CD4-positive, alpha-beta T cell treated with Interleukin-21 for 1 hour (primary cell): Measurements from ENCODE around the gene KATNA1.
A peak's percentile ranks its signal among the peaks of the same experiment; 100 is the strongest.
"Not testable (repeated sequence)": the region's sequence is repeated elsewhere in the genome, so short reads cannot be mapped to it uniquely, and the experiment has no call there.

ENCODE experiments used
- DNase-seq: peaks from one replicate; pipeline ENCODE4 v3.0.0-alpha.2; 2020

KATNA1 gene

GRCh38 chr6:149648148-149649145, at the start of gene KATNA1:
TSS of gene KATNA1 (minus strand) at chr6:149648714. CDS start at chr6:149638547, 10,167 bp downstream.
- DNase-seq: peak; percentile 89

- no peak for DNase-seq
Observed at GRCh38 chr6:149698175-149698574, 49.7 kb upstream of the KATNA1 start.

GRCh38 chr6:149696901-149697300, 48.4 kb upstream of the KATNA1 start:
- DNase-seq: no peak

- no peak for DNase-seq
Observed at GRCh38 chr6:149694921-149695320, 46.4 kb upstream of the KATNA1 start.

GRCh38 chr6:149691201-149691600, 42.7 kb upstream of the KATNA1 start:
- no peak for DNase-seq

- DNase-seq: no peak
Observed at GRCh38 chr6:149686230-149686629, 37.7 kb upstream of the KATNA1 start.

GRCh38 chr6:149683256-149683859, 34.8 kb upstream of the KATNA1 start:
- DNase-seq: no peak

GRCh38 chr6:149681845-149682244, 33.3 kb upstream of the KATNA1 start:
- DNase-seq: not testable (repeated sequence)

- no peak for DNase-seq
Observed at GRCh38 chr6:149681209-149681608, 32.7 kb upstream of the KATNA1 start.

GRCh38 chr6:149680503-149680902, 32.0 kb upstream of the KATNA1 start:
- DNase-seq: no peak

- DNase-seq: not testable (repeated sequence)
Observed at GRCh38 chr6:149672265-149672664, 23.8 kb upstream of the KATNA1 start.

GRCh38 chr6:149660028-149660427, 11.5 kb upstream of the KATNA1 start:
- no peak for DNase-seq

GRCh38 chr6:149657441-149657840, 8.9 kb upstream of the KATNA1 start:
- no peak for DNase-seq

- DNase-seq: no peak
Observed at GRCh38 chr6:149651056-149651455, 2.5 kb upstream of the KATNA1 start.

GRCh38 chr6:149646599-149646998, 1.9 kb downstream of the KATNA1 start:
- DNase-seq: no peak

- DNase-seq: no peak
Observed at GRCh38 chr6:149642829-149643580, 5.5 kb downstream of the KATNA1 start.

- DNase-seq: no peak
Observed at GRCh38 chr6:149636124-149636523, 12.4 kb downstream of the KATNA1 start.

- no peak for DNase-seq
Observed at GRCh38 chr6:149634315-149634714, 14.2 kb downstream of the KATNA1 start.

GRCh38 chr6:149628875-149629510, 19.5 kb downstream of the KATNA1 start:
- DNase-seq: no peak

- no peak for DNase-seq
Observed at GRCh38 chr6:149627672-149628071, 20.8 kb downstream of the KATNA1 start.

GRCh38 chr6:149615805-149616204, 32.7 kb downstream of the KATNA1 start:
- no peak for DNase-seq

GRCh38 chr6:149614337-149614736, 34.2 kb downstream of the KATNA1 start:
- DNase-seq: no peak
